Endothelial cell of umbilical vein (primary cell): Measurements from ENCODE around the gene USB1. TPM values are rescaled to one million over a fixed set of nuclear protein-coding genes. Genes with fewer than 3 reads are reported as not detected.

Experiments
- BruUV-seq: library from RNA; stranded (reverse); fragments of 400-500 nt; replicated peaks from 2 replicates; lab custom pipeline; 2021; lab: Mats Ljungman, UMichigan
- CTCF ChIA-PET: fragments of 300-600, 350-600 bp; sonication (Branson Sonifier 250); formaldehyde crosslinking; loops from one replicate; lab custom pipeline; 2021; ENCODE audit warnings: antibody characterized with exemption, inconsistent platforms; lab: Charles Lee
- POLR2A ChIA-PET: fragments of 300-600, 350-600 bp; sonication (Branson Sonifier 250); formaldehyde crosslinking; loops from one replicate; lab custom pipeline; 2021; ENCODE audit warnings: antibody characterized with exemption, inconsistent platforms; lab: Charles Lee
- DNase-seq: peaks from one replicate; pipeline ENCODE4 v3.0.0-alpha.2; 2011; ENCODE audit warnings: low read depth, low spot score
- FAIRE-seq: peaks from 2 replicates; lab custom pipeline; 2011; peaks lifted over from hg19 to GRCh38; lab: Jason Lieb, UNC
- H2AFZ ChIP-seq: 2 replicates; pipeline ENCODE4 v1.6.0; 2012; ENCODE audit warnings: low read depth, low read length, control low read depth, inconsistent platforms
- H3K27ac ChIP-seq: 2 replicates; pipeline ENCODE4 v1.5.1; 2011; ENCODE audit warnings: low read depth, mild to moderate bottlenecking, control low read depth, low read length, moderate library complexity; ENCODE audit not compliant: insufficient read depth
- H3K27me3 ChIP-seq, 2 experiments: 2 replicates each; pipeline versions ENCODE4 v1.6.0 to v1.6.1; 2011; ENCODE audit warnings: low read length in 2 of 2, mixed read lengths in 1 of 2; ENCODE audit not compliant: control insufficient read depth in 2 of 2, insufficient read depth in 2 of 2
- H3K36me3 ChIP-seq, 2 experiments: 2 replicates in 1 of 2; 3 replicates in 1 of 2; pipeline ENCODE4 v1.5.1; 2011; ENCODE audit warnings: low read length in 2 of 2, mild to moderate bottlenecking in 1 of 2, moderate library complexity in 1 of 2; ENCODE audit not compliant: control insufficient read depth in 2 of 2, insufficient read depth in 2 of 2; ENCODE audit errors: extremely low read depth in 1 of 2
- H3K4me1 ChIP-seq: 3 replicates; pipeline ENCODE4 v1.5.1; 2011; ENCODE audit warnings: mild to moderate bottlenecking, low read length; ENCODE audit not compliant: control insufficient read depth, insufficient read depth; ENCODE audit errors: extremely low read depth
- H3K4me2 ChIP-seq: 2 replicates; pipeline ENCODE4 v1.6.1; 2011; ENCODE audit warnings: low read length, control low read depth, mixed read lengths; ENCODE audit not compliant: insufficient read depth
- H3K4me3 ChIP-seq, 3 experiments: fragments of 200-600 bp in 1 of 3; sonication (generic), shearing (Covaris generic) in 1 of 3; replicated peaks in 1 of 3; 2 replicates each; pipeline ENCODE4 v1.5.1; 2011 to 2016; ENCODE audit warnings: control low read depth in 3 of 3, low read length in 3 of 3, mild to moderate bottlenecking in 2 of 3, inconsistent platforms in 1 of 3, low read depth in 1 of 3, moderate library complexity in 1 of 3; ENCODE audit not compliant: insufficient read depth in 1 of 3
- H3K79me2 ChIP-seq: 2 replicates; pipeline ENCODE4 v1.6.0; 2012; ENCODE audit warnings: low read length, inconsistent platforms; ENCODE audit not compliant: control insufficient read depth, insufficient read depth
- H3K9ac ChIP-seq: replicated peaks from 2 replicates; pipeline ENCODE3; 2011; ENCODE audit warnings: low read length, control low read depth; ENCODE audit not compliant: insufficient read depth; ENCODE audit errors: extremely low read depth
- H3K9me1 ChIP-seq: replicated peaks from 3 replicates; pipeline ENCODE4 v1.6.0; 2011; ENCODE audit warnings: mild to moderate bottlenecking, low read length; ENCODE audit not compliant: control insufficient read depth, insufficient read depth; ENCODE audit errors: extremely low read depth
- H3K9me3 ChIP-seq: replicated peaks from 2 replicates; pipeline ENCODE4 v1.5.1; 2012; ENCODE audit warnings: low read length, inconsistent platforms; ENCODE audit not compliant: control insufficient read depth, insufficient read depth
- H4K20me1 ChIP-seq: replicated peaks from 2 replicates; pipeline ENCODE3; 2011; ENCODE audit warnings: mild to moderate bottlenecking, low read length; ENCODE audit not compliant: control insufficient read depth, insufficient read depth; ENCODE audit errors: extremely low read depth
- CTCF ChIP-seq, 2 donors: IDR thresholded peaks; 1 replicate in 1 of 2; 2 replicates in 1 of 2; pipeline ENCODE4 v1.5.1; 2011; ENCODE audit warnings: low read length in 2 of 2, mild to moderate bottlenecking in 2 of 2, moderate library complexity in 2 of 2, control low read depth in 1 of 2, inconsistent platforms in 1 of 2, low read depth in 1 of 2; ENCODE audit not compliant: insufficient read depth in 1 of 2; ENCODE audit errors: extremely low read depth in 1 of 2
- EZH2 ChIP-seq: IDR thresholded peaks from 2 replicates; pipeline ENCODE4 v1.6.1; 2012; ENCODE audit warnings: borderline replicate concordance, low read depth, mild to moderate bottlenecking, moderate library complexity, low read length, inconsistent platforms; ENCODE audit not compliant: severe bottlenecking
- FOS ChIP-seq: IDR thresholded peaks from 2 replicates; pipeline ENCODE4 v1.6.1; 2011; ENCODE audit warnings: mild to moderate bottlenecking, low read length, moderate library complexity, borderline replicate concordance; ENCODE audit not compliant: insufficient read depth
- GATA2 ChIP-seq: IDR thresholded peaks from 2 replicates; pipeline ENCODE4 v1.7.0; 2011; ENCODE audit warnings: low read depth, mild to moderate bottlenecking, moderate library complexity, mixed read lengths, low read length; ENCODE audit not compliant: insufficient read length, insufficient read depth
- JUN ChIP-seq: IDR thresholded peaks from 2 replicates; pipeline ENCODE4 v1.6.1; 2011; ENCODE audit warnings: borderline replicate concordance, low read depth; ENCODE audit not compliant: insufficient read length, insufficient read depth
- MAX ChIP-seq: IDR thresholded peaks from 2 replicates; pipeline ENCODE4 v1.6.1; 2011; ENCODE audit not compliant: insufficient read depth, insufficient read length
- MYC ChIP-seq: IDR thresholded peaks from one replicate; pipeline ENCODE4 v1.6.1; 2011; ENCODE audit warnings: mild to moderate bottlenecking, low read depth, low read length
- POLR2A ChIP-seq: IDR thresholded peaks from 2 replicates; pipeline ENCODE4 v1.6.1; 2012; ENCODE audit warnings: low read depth, mild to moderate bottlenecking, control low read depth, low read length
- POLR2AphosphoS5 ChIP-seq: IDR thresholded peaks from 2 replicates; pipeline ENCODE4 v1.6.1; 2012; ENCODE audit warnings: low read depth, mild to moderate bottlenecking, control low read depth, low read length, moderate library complexity; ENCODE audit not compliant: insufficient read depth
- dilution Hi-C: fragments of 300-500 bp; cut with MboI; formaldehyde crosslinking; loops from one replicate; pipeline ENCODE4 v1.15.0; 2019; ENCODE audit warnings: low sequenced_read_pairs; ENCODE audit not compliant: extremely low pct_ligation_motif_present
- intact Hi-C: fragments of 100-400 bp; cut with micrococcal nuclease; formaldehyde crosslinking; loops from one replicate; pipeline ENCODE4 v1.10.0; 2022
- polyA plus RNA-seq, 4 experiments: library from polyadenylated mRNA; depleted of rRNA in 3 of 4; stranded (reverse) in 3 of 4; unstranded in 1 of 4; fragments of >200 nt; gene quantifications; 2 replicates each; pipeline versions ENCODE4 v1.2.1 to v1.2.3, GENCODE V29; 2011 to 2012; ENCODE audit warnings: missing spikeins in 1 of 4
- total RNA-seq: library from RNA; stranded (reverse); gene quantifications from 2 replicates; pipeline ENCODE4 v1.2.3, GENCODE V29; 2021

Gene USB1
- total and polyA plus RNA-seq, 2 donors (not counting 3 experiments of a cell fraction or from before 2014, with no cell fraction given), result 64.6 to 83.8 TPM

- no peak for TF ChIP-seq MYC
- TF ChIP-seq FOS, result no peak
- no peak for TF ChIP-seq EZH2
- TF ChIP-seq POLR2AphosphoS5, result no peak
- no peak for TF ChIP-seq GATA2
- no peak for TF ChIP-seq CTCF (IDR thresholded peaks at IDR 0.05; ENCODE audit: extremely low read depth in 1 of 2, insufficient read depth in 1 of 2, low read depth in 1 of 2, low read length in 2 of 2)
- no peak for TF ChIP-seq MAX
- TF ChIP-seq JUN, result no peak
- TF ChIP-seq POLR2A, result no peak
- Histone ChIP-seq H2AFZ (no peak overlapping the region), H3K9me3 (no peaks in the 10 kb centered on the region), H3K4me2 (no peak overlapping the region), H3K79me2 (no peaks in the 10 kb centered on the region), H3K9ac (no peak overlapping the region), H4K20me1 (no peaks in the 10 kb centered on the region), H3K36me3 (no peaks in the 10 kb centered on the region), H3K9me1 (no peaks in the 10 kb centered on the region), H3K27me3 (no peaks in the 10 kb centered on the region), H3K4me1 (no peaks in the 10 kb centered on the region), H3K4me3 (no peak overlapping the region), H3K27ac (no peak overlapping the region)
- dilution Hi-C loops, result no loop called here
- ChIA-PET CTCF (interaction anchor here (2.8 kb wide), 1 partner anchor 12 kb away, joined by 8 read pairs; no protein-coding TSS in a partner anchor), POLR2A (no interaction called here)
- BruUV-seq, result no TSS peak
- intact Hi-C loops, result no loop called here
- FAIRE-seq (no peak), DNase-seq (no peak)
These were observed 42.1 kb upstream of the USB1 start for GRCh38 chr16:57959121-57959520.
